ENCODE data around the gene LRRTM2. TPM values are rescaled to one million over a fixed set of nuclear protein-coding genes. Genes with fewer than 3 reads are reported as not detected.
"Not testable (repeated sequence)": the region's sequence is repeated elsewhere in the genome, so short reads cannot be mapped to it uniquely, and the experiment has no call there.

LRRTM2 gene, protein sequence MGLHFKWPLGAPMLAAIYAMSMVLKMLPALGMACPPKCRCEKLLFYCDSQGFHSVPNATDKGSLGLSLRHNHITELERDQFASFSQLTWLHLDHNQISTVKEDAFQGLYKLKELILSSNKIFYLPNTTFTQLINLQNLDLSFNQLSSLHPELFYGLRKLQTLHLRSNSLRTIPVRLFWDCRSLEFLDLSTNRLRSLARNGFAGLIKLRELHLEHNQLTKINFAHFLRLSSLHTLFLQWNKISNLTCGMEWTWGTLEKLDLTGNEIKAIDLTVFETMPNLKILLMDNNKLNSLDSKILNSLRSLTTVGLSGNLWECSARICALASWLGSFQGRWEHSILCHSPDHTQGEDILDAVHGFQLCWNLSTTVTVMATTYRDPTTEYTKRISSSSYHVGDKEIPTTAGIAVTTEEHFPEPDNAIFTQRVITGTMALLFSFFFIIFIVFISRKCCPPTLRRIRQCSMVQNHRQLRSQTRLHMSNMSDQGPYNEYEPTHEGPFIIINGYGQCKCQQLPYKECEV
- total RNA-seq (2014; rRNA removed; shearing (Covaris generic)), result not detected in 2 replicates

DNA sequence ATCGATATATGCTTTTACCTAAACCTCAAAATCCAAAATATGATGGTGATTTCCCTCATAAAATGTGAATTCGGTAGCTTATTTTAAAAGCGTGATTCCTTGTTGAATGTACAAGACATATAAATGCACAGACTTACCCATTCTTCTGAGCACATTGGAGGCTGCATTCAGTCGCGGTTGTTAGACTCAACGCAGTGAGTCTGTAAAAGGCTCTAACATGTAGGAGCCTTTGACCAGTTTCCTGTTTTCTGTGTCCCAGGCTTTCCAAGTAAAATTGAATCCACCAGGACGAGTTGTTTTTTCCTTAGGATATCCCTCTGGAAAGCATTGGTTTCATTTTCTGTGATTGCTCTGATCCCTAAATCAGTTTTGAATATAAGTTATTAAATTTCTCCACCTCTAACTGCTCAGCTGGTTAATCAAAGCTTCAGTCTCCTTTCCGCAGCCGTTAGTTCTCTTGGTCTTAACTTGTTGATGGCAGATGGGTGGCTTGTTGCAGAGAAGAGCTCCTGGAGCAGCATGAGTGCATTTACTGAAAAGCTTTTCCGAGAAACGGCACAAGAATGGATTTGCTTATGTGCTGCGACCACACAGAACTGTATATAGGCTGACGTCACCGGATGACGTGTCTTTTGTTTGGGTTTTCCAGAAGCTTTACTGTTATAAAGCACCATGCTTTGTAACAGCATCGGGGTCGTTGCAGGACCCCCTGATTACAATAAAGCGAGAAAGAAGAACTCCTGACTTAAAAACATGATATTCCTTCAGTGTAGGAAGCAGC lies at the start of gene LRRTM2:
Gene LRRTM2 (minus strand): TSS at position 565 of the 781 bp plus-strand sequence. CDS start 424 bp downstream, at position 141.
- peak; percentile 94 for DNase-seq (ENCODE audit: low spot score)
- in situ Hi-C loops (cut with HindIII; ENCODE audit: low sequenced_read_pairs), result no loop called here

DNA sequence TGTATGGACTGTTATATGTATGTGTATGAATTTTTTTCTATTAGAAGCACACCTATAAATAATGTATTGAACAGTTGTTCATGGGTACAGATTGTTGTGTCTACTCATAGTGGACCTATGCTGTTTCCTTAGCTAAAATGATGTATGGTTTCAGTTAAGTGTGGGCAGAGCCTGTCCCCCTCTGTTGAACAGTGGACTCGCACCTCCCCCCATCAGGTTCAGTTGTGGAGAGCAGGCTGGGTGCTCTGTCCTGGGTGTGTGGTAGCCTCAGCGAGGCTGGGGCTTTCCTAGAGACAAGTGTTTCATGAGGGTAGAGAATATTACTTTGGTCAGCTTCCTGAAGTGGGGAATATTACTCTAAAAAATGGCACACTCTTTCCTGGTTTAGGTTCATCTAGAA lies 47.4 kb upstream of the LRRTM2 start:
- DNase-seq (ENCODE audit: low spot score), result no peak
- in situ Hi-C loops (cut with HindIII; ENCODE audit: low sequenced_read_pairs), result no loop called here

DNA sequence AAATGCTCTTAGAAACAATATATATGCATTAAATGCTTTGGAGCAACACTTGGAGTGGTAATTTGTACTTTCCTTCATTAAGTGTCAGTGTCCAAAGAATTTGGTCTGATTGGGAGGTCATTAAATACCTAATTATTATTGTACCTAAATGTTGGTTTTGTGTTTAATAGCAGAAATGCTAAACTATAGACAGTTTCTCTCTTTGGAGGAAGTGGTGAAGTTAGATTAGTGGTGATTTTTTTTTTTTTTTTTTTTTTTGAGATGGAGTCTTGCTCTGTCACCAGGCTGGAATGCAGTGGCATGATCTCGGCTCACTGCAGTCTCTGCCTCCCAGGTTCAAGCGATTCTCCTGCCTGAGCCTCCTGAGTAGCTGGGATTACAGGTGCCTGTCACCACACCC lies 46.2 kb upstream of the LRRTM2 start:
- in situ Hi-C loops (cut with HindIII; ENCODE audit: low sequenced_read_pairs); DNase-seq (ENCODE audit: low spot score): not testable (repeated sequence)

DNA sequence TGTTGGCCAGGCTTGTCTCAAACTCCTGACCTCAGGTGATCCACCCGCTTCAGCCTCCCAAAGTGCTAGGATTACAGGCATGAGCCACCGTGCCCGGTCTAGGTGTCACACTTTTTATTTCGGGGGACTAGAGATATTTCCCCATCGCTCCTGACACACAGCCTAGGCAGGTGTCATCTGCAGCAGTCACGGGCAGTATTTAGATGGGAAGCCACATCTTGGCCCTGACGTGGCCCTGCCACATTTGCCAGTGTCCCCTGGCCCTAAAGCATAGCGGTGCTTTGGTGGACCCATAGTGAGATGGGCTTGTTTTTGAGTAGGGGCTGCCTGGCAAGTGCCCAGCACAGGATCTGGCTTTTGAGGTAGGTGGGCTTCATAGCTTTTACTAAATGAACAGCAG lies 45.0 kb upstream of the LRRTM2 start:
- DNase-seq (ENCODE audit: low spot score), result no peak
- in situ Hi-C loops (cut with HindIII; ENCODE audit: low sequenced_read_pairs), result no loop called here

DNA sequence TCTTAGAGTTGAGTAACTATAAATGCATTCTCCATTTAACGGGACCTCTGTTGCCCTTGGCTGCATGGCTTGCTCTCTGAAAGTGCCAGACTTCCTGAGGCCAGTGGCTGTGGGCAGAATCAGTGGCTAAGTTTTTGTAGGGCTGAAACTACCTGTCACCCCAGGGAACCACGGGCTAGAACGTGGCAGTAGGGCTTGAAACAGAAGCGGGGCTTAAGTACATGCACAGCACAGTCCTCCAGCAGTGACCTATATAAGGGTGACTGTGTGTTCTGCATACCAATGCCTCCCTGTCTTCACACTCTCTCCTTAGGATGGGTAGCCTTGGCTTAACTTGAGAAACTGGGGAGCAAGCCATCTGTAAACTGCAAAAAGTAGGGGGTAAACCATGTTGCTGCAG lies 43.6 kb upstream of the LRRTM2 start:
- in situ Hi-C loops (cut with HindIII; ENCODE audit: low sequenced_read_pairs), result no loop called here
- peak; percentile 41 for DNase-seq (ENCODE audit: low spot score)

DNA sequence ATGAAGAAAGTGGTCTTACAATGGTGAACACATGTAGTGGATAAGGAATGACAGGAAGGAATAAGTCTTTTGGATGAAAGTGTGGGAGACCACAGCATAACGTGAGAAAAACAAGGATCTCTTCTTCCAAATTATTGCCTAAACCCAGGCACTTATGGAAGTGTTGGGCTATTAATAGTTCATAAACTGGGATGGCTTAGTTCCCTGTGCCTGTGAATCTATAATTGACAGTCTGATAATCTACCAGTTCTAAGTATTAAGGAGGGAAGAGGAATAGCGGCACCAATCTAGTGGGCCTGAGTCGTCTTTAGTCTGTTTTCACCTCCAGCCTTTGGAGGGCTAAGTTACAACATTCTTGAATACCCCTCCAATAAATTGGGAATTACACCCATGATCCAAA lies 39.2 kb upstream of the LRRTM2 start:
- in situ Hi-C loops (cut with HindIII; ENCODE audit: low sequenced_read_pairs), result no loop called here
- DNase-seq (ENCODE audit: low spot score), result no peak

DNA sequence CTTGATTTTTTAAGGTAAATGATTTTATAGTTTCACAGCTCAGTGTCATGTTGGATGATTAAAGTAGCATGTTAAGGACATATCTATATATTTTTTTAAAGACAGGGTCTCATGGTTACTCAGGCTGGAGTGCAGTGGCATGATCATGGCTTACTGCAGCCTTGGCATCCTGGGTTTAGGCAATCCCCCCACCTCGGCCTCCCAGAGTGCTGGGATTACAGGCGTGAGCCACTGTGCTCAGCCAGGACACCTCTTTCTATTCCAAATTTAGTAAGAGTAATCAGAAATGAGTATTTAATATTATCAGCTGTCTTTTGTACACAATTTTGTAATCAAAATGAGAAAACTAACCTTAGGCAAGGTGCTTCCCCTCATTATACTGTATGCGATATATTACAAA lies 38.6 kb upstream of the LRRTM2 start:
- DNase-seq (ENCODE audit: low spot score), result no peak
- in situ Hi-C loops (cut with HindIII; ENCODE audit: low sequenced_read_pairs), result no loop called here

DNA sequence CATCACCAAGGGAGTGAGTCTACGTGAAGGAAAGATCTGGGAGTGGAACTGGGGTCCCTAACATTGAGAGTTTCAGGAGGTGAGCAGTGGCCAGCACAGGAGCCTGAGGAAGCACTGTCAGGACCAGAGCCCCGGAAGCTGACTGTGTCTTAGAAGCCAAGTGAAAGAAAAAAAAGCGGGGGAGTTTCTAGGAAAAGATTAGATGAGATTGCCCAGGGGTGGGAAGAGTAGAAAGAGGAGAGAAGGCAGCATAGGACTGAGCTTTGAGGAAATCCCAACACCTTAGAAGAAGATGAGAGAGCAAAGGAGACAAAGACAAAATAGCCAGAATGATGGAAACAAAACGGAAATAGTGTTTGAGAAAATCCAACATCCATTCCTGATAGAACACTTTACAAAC lies 37.0 kb upstream of the LRRTM2 start:
- DNase-seq (ENCODE audit: low spot score), result no peak
- in situ Hi-C loops (cut with HindIII; ENCODE audit: low sequenced_read_pairs), result no loop called here

DNA sequence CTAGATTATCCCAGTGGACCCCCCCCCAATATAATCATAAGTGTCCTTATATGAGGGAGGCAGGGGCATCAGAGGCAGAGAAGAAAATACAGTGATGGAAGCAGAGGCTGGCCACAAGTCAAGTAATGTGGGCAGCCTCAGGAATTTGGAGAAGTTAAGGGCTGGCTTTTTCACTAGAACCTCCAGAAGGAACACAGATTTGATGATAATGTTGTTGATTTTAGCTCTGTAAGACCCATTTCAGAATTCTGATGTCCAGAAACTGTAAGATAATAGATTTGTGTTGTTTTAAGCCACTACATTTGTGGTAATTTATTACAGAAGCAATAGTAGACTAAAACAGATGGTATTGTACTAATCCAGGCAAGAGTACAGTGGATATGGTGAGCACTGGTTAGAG lies 36.3 kb upstream of the LRRTM2 start:
- in situ Hi-C loops (cut with HindIII; ENCODE audit: low sequenced_read_pairs), result no loop called here
- no peak for DNase-seq (ENCODE audit: low spot score)

DNA sequence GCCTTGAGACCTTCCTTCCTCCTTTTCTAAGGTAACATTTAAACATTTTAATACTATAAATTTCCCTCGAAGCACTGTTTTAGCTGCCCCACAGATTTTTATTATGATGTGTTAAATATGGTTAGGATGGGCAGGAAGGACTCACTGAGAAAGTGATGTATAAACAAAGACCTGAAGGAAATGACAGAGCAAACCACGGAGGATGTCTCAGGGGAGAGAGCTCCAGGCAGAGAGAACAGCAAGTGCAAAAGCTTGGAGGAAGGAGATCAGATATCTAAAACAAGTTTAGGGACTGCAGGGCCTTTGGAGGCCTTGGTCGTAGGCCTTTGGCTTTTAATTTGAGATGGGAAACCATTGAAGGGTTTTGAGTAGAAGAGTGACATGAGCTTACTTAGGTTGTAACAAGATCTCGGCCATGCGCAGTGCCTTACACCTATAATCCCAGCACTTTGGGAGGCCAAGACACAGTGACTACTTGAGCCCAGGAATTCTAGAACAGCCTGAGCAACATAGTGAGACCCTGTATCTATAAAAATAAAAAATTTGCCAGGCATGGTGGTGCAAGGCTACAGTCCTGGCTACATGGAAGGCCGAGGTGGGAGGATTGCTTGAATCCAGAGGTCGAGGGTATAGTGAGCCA lies 35.5 kb upstream of the LRRTM2 start:
- DNase-seq (ENCODE audit: low spot score), result no peak
- in situ Hi-C loops (cut with HindIII; ENCODE audit: low sequenced_read_pairs), result no loop called here

DNA sequence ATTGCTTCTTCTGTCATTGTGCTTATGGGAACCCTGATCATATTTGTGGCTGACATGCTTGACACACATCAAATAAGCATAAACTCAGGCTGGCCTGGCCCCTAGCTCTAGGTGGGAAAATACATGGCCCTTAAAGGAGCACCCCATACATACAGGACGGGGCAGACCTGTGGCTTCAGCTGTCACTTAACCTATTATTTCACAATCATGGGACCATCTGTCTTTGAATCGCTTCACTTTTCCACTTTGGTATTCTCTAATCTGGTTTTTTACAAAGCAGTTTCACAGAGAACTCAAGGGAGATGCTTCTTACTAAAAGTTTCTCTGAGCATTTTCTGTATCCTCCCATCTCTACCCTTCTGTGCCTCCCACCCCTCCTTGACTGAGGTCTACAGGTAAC lies 34.6 kb upstream of the LRRTM2 start:
- DNase-seq (ENCODE audit: low spot score), result no peak
- in situ Hi-C loops (cut with HindIII; ENCODE audit: low sequenced_read_pairs), result no loop called here

DNA sequence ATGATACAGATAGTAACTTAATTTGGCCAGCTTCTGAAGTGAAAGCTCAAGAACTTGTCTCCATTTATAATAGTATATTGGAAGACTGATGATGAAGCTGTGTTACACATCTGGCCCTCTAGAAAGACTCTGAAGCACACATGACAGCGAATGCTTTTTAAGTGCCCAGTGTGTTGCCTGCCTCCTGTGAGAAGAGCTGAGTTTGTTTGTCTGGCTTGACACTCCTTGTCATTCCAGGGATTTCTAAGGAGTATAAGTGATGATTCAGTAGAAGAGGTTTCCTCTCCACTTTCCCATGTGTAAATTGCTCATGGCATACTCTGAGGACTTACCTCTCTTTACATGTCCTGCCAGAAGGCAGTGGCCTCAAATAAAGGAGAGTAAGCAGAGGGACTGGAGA lies 30.4 kb upstream of the LRRTM2 start:
- in situ Hi-C loops (cut with HindIII; ENCODE audit: low sequenced_read_pairs), result no loop called here
- DNase-seq (ENCODE audit: low spot score), result no peak

DNA sequence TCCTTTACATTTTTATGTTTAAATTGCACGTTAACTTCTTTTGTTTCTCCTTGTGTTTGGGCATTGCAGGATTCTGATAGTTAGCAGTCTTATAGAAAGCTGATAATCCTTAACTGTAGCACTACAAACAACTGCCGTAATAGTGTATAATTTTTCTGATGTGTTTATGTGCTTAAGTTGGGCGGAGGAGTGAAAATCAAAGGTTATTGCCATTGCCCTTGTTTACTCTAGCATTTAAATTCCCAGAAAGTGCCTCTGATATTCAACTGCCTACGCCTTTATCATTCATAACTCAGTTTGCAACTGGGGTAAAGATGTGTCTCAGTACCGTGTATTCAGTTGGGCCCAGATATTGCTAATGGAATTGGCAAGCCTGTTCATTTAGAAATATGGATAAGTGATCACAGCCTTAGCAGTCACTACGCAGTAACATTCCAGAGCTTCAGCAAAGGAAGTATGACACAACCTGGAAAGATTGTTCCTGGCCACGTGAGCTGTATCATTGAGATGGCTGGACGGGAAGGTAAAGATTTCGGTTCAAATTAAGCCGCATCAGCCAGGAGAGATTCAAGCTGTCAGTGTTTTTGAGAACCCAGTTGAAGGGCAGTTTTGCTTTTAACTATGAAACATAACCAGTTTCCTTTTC lies 28.1 kb upstream of the LRRTM2 start:
- in situ Hi-C loops (cut with HindIII; ENCODE audit: low sequenced_read_pairs), result no loop called here
- no peak for DNase-seq (ENCODE audit: low spot score)

DNA sequence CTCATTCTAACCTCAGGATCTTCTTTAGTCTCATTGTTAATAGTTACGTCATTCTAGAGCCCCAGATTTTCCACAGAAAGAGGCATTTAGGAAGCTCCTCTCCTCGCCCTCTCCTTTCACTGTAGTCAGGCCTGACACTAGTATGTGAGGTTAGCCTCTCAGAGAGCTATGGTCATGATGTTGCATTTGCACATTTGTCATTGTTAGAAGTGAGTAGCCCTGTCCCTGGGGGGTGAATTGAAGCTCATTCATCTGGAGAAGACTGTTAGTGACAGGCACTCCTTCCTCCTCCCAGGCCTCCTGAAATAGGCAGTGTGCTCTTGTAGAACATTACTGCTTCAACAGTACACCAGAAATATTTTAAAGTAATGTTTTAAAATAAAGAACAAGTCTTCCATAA lies 26.6 kb upstream of the LRRTM2 start:
- DNase-seq (ENCODE audit: low spot score), result no peak
- in situ Hi-C loops (cut with HindIII; ENCODE audit: low sequenced_read_pairs), result no loop called here

DNA sequence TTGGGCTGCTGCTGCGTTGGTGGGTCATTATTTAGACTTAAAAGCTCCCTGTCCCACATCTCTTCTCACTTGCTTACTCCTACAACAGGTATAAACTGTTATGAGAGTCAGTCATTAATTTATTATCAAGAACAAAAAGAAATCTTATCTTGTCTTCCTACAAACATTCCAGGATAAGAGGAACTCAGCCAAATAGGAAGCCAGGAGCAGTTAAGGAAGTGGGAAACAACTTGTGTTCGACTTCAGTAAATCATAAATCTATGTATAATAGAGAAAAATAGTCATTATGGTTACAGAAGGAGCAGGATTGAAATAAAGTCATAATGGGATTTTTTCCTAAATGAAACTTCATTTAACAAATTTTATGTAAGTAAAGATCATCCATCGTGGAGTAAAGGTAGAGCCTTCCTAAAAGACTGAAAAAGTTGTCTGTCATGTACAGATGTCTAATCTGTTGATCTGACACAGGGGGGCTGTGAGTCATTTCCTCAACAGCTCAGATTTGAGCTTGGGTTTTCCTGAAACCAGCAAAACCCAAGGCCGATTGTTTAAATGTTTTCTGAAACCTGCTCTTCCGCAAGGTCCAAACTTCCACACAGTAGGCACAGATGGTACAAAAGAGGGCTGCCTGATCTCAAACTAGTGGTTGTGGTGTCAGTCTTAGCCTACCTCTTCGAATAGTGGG lies 25.3 kb upstream of the LRRTM2 start:
- in situ Hi-C loops (cut with HindIII; ENCODE audit: low sequenced_read_pairs), result no loop called here

DNA sequence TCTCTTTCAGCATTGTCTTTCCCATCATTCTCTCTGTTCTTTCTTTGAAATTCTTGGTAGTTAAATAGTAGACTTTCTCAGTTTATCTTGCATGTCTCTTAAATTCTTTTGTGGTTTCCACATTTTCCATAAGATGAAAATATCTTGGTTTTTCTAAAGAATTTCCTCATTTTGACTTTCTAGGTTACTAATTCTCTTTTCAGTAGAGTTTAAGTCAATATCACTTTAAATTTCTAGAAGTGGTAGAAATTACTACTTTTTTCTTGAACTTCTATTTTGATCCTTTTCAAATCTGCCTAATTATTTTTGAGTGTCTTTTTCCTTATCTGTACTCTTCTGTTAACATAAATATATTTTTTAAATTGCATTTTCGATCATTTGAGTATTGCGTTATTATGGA lies 23.6 kb upstream of the LRRTM2 start:
- DNase-seq (ENCODE audit: low spot score), result no peak
- in situ Hi-C loops (cut with HindIII; ENCODE audit: low sequenced_read_pairs), result loop anchor here (5.0 kb wide), 1 partner anchor 34 kb away; no protein-coding TSS in a partner anchor

More for the DNA sequence above, 25.3 kb upstream of the LRRTM2 start:
- DNase-seq (ENCODE audit: low spot score), result no peak

DNA sequence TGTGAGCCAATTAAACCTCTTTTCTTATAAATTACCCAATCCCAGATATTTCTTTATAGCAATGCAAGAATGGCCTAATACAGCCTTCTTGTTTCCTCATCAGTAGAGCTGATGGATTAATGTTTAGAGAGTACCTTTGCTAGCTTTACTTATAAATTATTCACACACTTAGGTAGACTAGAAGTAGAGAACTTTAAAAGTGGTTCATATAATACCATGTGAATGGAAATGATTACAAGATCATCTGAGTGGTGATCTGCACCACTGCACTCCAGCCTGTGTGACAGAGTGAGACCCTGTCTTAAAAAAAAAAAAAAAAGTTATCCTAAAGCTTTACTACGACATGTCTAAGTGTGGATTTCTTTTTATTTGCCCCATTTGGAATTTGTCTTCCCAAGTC lies 23.2 kb upstream of the LRRTM2 start:
- DNase-seq (ENCODE audit: low spot score), result no peak
- in situ Hi-C loops (cut with HindIII; ENCODE audit: low sequenced_read_pairs), result loop anchor here (5.0 kb wide), 1 partner anchor 34 kb away; no protein-coding TSS in a partner anchor

DNA sequence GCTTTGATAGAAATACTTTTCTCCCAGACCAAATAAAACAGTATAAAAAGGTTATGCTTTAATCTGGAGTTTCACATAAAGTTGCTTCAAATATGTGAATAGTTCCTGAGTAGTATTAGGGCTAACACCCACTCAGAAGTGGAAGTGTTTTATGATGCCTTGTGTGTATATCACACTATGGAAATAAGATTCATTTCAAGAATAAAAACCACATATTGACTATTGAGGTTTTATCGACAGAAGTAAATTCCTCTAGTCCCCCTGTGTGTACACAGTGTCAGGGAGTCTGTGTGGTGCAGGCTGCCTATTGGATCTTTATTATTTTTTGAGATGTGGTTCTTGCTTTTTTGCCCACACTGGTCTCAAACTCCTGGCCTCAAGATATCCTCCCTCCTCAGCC lies 20.8 kb upstream of the LRRTM2 start:
- in situ Hi-C loops (cut with HindIII; ENCODE audit: low sequenced_read_pairs), result loop anchor here (5.0 kb wide), 1 partner anchor 36 kb away; no protein-coding TSS in a partner anchor
- DNase-seq (ENCODE audit: low spot score), result no peak

DNA sequence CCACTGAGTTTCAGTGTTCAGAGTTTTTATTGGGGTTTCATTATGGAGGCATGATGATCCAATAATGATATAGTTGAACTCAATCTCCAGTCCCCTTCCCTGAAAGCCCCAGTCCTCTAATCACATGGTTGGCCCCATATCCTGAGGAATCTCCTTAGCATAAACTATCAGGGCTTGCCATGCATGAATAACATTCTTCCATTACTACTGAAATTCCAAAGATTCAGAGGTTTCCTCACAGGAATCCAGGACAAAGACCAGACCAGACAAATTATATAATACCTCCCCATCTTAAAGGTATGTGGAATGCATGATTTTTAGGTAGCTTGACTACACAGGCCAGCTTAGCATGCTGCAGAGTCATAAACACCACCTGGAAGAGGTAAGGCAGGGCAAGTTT lies 15.5 kb upstream of the LRRTM2 start:
- no peak for DNase-seq (ENCODE audit: low spot score)
- in situ Hi-C loops (cut with HindIII; ENCODE audit: low sequenced_read_pairs), result no loop called here
